HG02759 (cell line): ENCODE data around the gene DIP2C.

Experiments
- ATAC-seq: cut with Tn5 transposase; IDR thresholded peaks from one replicate; pipeline ENCODE4 v1.9.1; 2021; ENCODE audit warnings: mild to moderate bottlenecking, moderate library complexity; ENCODE audit not compliant: unreplicated experiment

DIP2C gene

DNA sequence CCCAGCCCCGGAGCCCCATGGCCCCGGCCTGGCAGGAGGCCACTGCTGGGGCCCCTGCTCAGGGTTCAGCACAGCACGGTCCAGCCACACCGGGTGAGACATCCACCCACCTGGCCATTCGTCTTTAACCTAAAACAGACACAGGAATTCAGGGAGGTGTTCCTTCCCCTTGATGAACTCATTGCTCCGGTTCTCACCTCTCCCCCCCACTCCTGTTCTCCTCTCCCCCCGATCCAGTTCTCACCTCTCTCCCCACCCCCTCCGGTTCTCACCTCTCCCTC, 129.8 kb downstream of the DIP2C start:
- no peak for ATAC-seq

DNA sequence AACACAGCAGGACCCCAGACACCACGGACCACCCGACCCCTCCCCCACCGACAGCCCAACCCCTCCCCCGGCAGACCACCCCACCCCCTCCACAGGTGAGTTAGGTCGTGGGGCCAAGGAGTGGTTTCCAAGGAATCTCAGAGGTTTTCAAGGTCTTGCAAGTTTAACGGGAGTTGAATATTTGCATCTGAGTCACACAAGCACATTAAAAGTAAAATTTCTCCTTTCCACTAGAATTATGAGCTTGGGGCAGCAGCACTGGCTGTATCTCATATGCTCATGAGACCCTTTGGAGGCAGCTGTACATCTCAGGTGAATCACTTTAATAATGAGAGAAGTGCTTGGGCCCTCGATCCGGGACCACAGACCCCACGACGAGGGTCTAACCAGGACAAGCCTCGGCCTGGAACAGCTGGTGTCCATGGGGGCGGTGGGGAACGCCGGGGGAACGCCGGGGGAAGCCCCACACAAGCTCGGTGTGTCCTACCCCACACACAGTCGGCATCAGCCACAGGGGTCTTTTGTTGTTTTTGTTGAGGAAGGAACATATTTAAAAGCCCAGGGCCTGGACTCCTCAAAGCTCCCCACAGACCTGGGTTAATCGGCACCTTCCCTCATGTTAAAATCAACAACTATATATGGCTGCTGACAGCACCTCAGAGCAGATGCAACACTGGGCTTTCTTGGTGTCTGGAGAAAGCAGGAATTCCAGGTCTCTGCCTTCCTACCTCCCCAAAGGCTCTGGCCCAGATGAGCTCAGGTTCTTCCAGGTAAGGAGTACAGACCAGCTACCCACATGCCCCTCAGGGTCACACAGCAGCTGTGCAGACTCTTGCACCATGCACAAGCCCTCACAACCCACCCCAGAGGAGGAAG, 130.3 kb downstream of the DIP2C start:
- no peak for ATAC-seq

DNA sequence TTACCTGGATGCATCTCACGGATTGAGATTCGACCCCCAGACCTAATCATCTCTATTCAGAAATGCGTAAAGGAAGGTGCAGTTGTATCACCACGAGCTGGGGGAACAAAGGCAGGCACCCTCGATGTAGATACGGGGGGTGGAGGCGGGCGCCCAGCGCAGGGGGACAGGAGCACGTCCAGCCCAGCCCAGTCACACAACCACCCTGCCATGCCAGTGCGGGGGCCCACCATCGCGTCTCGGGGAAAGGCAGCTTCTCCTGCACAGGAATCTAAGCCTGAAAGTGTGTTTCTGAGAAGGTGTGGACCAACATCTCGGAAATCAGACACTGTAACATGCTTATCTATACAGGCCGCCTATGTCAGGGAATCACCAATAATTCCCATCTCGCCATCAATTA, 131.1 kb downstream of the DIP2C start:
- ATAC-seq = no peak

DNA sequence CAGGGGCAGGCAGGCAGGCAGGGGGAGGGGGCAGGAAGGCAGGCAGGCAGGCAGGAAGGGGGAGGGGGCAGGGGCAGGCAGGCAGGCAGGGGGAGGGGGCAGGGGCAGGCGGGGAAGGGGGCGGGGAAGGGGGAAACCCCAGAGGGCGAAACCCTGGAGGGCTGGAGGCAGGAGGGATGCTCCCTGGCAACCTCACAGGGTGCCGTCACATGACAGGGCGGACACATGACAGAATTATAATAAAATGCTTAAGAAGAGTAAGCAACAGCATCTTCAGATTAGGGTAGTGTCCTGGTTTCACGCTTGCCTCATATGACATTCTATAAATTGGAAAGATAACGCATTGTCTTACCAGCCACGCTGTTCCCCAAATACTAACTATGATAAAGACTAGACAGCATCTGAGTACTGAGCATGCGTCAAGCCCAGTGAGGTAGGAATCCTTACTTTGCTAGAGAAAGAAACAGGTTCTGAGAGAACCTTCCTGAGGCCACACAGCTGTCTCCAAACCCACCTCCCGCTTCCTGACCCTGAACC, 131.6 kb downstream of the DIP2C start:
- no peak for ATAC-seq

DNA sequence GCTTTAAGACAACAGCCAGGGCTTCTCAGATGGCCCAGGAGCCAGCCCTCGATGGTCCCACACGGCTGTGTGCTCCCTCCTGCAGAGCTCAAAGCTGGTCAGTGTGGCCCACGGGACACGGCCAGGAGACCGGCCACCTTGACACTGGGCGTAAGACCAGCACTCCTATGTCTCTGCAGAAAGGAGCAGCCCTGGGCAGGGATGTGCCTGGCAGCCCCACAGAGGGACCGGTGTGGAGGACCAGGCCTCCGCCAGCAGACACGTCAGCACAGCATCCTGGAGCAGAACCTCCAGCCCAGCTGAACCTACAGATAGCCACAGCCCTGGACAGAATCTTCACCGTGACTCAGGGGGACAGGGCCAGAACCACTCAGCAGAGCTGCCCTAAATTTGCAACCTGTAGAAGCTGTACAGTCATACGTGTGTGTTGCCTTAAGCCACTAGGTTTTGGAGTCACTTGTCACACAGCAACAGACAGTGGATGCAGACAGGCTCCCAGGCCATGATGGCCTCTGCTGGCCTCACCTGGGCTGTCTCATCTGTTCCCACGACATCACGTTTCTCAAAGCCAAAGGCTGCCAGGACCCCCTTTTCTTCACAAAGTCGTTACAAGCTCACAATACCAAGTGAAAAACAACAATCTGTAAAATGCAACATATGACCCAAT, 132.4 kb downstream of the DIP2C start:
- no peak for ATAC-seq

DNA sequence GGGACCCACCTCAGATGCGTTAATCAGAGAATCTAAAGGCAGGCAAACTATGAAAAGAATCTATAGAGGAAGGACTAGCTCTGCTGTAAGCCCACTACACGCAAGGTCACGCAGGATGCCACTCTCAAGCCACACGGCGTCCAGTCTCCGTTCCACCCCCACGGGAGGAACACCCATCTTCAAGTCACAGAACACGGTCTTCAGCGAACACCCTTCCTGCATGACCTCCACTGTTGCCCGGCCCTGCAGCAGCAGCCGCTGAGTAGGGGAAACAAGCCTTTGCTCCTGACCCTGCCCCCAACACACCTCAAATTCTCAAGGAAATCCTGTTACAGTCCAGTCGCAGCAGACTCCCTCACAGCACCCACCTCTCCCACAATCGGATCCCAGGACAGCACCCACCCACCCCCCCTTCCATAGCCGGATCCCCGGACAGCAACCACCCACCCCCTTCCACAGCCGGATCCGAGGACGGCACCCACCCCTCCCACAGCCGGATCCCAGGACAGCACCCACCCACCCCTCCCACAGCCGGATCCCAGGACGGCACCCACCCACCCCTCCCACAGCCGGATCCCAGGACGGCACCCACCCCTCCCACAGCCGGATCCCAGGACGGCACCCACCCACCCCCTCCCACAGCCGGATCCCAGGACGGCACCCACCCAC, 133.7 kb downstream of the DIP2C start:
- no peak for ATAC-seq

DNA sequence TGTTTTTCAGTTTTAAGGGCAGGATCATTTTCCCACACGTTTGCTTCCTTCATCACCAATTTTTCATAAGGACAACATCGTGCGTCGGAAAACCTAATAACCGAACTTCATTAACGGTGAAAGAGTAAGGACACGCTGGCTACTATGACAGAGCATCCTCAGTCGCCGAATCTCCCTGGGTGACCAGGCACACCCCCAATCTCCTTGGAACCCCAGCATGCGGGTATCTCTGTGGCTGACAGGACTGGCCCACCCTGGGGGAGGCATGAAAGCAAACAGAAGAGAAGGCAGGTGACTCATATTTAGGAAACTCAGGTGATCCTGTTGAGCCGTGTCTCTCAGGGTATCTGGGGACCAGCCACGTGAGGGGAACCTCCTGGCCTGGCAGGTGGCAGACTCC, 134.2 kb downstream of the DIP2C start:
- no peak for ATAC-seq

DNA sequence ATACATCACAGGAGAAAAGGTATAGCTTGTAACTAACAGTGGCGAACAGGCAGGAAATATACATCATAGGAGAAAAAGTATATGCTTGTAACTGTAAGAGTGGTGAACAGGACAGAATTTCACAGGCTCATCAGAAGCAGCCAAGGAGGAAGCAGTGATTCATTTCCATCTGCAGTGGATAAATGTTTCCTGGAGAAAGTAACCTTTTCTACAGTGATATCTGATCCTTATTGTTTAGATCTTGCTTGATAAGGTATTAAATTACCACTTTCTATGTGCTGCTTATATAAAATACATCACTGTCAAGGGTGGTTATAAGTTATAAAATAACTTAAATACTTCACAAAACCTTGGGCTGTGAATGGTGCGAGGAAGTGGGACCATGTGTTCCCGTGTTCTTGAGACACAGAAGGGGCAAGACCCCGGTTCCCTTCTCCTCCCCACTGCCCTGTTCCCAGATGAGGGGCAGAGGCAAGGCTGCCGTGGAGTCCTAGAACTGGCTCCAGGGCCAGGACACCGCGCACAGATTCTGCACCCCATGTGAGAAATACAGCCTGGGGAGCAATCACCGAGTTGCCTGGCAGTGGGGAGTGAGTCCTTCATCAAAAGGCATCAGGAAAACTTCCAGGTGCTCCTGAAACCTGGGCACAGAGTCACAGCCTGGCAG, 135.2 kb downstream of the DIP2C start:
- no peak for ATAC-seq

DNA sequence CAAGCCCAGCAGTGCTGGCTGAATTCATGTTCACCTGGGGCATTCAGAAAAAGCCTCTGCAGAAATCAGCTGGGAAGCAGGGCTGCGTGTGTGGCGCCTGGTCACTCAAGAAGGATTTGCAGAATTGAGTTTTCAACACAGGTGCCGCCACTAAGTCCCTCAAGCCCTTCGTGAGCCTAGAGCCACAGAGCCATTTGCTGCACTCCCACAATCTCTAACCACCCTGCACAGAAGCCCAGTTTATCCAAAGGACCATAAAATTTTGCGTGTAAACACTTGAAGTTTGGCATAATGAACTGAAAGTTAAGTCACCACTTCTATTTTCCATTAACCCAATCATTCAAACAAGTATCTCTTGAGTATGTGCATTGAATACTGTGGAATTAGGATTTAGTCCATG, 136.2 kb downstream of the DIP2C start:
- ATAC-seq = no peak

DNA sequence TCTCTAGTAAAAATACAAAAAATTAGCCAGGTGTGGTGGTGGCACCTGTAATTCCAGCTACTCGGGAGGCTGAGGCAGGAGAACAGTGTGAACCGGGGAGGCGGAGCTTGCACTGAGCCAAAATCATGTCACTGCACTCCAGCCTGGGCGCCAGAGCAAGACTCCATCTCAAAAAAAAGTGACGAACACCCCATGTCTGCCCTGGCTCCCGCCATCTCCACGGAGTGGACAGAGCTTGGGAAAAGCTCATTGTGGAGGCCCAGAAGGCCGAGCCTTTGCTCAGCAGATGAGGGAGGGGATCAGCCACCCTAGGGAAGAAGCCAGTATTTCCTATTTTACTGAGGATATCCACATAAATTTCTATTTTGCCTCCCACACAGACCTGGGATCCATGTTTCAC, 136.8 kb downstream of the DIP2C start:
- ATAC-seq = no peak

DNA sequence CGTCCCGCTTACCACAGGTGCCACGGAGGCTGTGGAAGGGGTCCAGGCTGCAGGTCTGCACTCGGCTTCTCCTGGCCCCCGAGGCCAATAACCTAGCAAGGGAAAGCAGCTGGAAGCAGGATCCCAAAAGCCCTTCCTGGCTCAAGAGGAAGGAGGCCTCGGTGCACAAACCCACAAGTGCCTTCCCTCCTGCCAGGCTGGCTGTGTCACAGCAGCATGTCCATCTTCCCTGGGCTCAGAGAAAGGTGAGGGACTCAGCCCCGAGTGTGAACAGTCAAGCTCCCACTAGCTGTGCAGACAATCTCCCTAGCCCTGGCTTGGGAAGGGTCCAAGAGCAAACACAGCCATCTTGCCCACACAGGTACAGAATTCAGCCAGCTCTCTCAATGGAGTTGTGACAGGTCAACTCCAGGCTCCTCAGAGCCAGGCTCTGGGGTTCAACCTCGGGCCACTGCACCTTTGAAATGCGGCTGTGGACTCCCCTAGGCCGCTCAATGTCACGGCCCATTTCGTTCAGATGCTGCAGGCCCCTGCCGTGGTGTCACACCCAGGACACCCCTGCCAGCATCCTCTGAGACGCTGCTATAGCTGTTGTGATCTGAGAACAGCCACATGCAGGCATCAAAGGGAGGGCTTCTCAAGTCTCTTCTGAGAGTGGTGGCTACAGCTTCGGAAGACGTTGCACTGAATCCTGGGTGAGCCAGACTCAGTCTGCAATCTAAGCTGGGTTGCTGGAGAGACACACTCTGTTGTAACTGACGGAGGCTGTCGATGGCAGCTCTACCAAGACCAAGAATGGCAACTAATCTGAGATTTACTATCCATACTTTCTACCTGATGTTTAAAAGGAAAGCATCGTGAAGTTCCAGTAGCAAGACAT, 137.9 kb downstream of the DIP2C start:
- ATAC-seq = no peak

DNA sequence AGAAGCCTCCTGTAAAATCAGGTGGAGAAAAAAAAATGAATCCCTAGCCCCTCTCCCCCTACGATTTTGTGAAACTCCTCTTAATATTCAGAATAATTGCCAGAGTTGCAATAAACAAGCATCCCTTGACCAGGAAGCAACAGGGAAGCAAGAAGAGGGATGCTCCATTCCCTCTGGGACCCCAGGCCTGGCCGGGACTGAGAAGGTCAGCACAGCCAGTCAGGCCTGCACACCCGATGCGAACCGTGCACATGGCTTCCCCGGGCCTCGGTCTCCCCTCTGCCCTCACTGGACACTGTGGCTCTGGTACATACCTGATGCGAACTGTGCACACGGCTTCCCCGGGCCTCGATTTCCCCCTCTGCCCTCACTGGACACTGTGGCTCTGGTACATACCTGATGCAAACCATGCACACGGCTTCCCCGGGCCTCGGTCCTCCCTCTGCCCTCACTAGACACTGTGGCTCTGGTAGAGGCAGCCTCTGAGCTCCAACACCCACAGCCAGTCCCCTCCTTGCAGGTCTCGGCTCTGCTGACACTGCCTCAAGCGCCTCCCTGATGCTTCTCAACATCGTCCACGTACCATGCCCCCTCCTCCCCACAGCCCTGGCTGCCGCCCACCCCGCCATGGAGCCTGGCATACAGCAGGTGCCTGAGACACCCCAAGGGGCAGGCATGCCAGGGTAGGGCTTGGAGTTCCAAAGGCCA, 138.6 kb downstream of the DIP2C start:
- no peak for ATAC-seq

DNA sequence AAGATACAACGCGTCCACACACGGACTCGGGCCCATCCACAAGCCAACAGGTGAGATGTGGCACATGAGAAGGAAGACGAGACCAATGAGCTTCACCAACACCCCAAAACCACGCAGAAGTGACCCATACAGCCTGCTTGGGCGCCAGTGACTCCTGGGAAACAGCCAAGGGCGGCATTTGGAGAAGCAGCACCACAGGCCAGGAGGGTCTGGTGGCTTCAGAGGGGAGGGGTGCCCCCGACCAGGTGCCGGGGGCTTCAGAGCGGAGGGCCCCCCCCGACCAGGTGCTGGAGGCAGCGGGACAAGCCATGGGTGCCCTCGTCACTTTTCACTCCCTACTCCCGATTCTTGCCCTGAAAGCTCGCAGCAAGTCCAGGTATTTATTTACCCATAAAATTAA, 140.1 kb downstream of the DIP2C start:
- no peak for ATAC-seq

DNA sequence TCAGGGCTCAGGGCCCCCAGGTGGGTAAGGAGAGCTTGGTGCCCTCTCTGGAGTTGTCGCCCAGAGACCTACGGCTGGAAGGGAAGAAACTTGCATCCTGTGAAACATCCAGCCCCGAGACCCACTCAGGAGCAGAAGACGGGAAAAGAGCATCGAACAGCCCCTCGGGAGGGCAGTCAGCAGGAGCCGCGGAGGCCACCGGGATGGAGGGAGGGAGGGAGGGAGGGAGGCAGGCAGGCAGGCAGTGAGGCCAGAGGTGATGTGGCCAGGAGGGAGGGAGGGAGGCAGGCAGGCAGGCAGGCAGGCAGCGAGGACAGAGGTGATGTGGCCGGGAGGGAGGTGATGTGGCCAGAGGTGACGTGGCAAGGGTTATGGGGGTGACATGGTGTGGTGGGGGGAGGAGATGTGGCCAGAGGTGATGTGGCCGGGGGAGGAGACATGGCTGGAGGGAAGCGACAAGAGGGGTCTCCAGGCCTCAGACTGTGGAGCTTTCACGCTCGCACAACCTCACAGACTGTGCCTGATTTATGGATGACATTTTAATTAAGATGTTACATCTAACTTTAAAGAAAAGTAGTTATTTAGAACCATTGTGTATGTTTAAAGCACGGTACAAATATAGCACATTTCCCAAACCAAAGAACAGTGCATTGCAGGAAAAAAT, 141.1 kb downstream of the DIP2C start:
- ATAC-seq = no peak

DNA sequence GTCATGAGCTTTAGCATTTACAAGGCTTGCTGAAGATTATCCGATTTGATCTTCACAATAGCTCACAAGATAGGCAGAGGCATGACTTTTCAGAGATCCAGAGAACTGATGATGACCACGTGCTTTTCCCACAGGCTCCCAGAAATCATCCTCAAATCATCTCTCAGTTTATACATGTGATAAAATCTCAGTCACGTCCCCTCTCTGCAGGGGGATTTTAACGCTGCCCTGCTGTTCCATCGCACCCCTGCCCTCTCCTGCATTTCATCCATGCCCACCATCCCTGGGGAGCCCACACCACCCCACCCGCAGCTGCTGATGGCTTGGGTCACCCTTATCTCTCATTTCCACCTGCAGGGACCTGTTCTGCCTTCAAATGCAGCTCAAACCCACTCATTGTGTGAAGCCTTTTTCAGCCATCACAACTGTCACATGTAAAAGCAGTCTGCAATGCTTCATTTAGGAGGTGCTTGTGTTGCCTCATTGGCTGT, 141.8 kb downstream of the DIP2C start:
- no peak for ATAC-seq

DNA sequence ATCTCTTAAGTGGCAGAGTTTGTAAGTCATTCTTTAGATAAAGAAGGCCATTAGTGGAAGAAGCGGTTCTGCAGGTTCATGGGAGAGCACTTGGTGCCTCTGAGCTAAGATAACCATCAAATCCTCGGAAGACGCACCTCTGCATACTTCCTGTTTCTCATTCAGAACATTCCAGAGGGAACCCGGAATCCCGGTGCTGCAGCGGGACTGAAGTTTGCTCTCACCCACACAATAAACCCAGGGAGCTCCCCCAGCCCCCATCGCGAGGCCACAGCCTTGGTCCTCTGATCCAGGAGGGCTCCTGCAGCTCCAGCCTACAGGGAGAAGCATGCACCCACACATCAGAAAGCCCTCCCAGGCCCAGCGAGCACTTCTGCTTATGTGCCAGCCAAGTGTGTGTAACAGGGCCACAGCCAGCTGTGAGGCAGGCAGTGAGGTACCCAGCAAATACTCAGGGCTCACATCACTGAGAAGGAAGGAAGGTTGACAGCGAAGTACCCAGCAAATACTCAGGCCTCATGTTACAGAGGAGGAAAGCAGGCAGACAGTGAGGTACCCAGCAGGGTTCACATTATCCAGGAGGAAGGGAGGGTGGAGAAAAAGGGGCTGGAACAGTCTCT, 142.4 kb downstream of the DIP2C start:
- ATAC-seq = no peak

DNA sequence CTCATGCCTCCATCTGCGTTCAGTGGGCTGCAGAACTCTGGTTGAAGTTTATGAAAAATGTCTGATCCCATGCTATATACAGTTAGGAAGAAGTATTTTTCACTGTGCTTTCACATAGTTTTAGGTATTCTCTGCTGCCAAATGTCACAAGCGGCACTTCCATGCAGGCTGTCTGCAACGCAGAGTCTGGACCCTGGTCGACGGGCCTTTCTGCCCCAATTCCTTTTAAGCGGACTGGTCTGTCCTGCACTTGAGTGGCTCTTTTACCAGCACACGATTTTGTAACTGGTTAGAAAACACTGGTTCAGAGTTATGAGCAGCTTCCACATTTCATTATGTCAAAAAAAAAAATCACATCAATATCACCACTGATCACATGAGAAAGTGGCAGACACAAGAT, 143.0 kb downstream of the DIP2C start:
- no peak for ATAC-seq
